GM21526 (cell line): Measurements from ENCODE around the gene TAOK1.

ENCODE experiments used
- ATAC-seq: cut with Tn5 transposase; IDR thresholded peaks from one replicate; pipeline ENCODE4 v1.9.1; 2021; ENCODE audit warnings: moderate library complexity; ENCODE audit not compliant: unreplicated experiment, low FRiP score

The TAOK1 gene

GRCh38 chr17:29376667-29377270 is 13.4 kb upstream of the TAOK1 start:
- no peak for ATAC-seq

DNA sequence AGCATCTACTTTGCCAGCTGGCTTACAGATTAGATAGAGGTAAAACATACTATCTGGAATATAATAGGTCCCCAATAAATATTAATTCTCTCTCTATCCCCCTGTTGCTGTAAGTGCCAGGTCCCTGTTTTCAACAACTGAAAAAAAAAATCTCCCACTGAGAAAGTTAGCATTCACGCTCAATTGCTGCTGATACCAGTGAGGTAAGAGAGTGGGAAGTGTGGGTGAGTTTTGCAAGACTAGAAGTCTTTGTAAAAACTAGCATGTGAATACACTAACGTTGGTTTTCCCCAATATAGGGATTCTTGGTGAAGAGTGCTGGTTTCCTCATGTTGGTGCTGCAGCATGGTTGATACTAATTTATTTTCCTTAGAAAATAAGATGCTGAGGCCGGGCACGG is 11.7 kb upstream of the TAOK1 start:
- ATAC-seq, result no peak

DNA sequence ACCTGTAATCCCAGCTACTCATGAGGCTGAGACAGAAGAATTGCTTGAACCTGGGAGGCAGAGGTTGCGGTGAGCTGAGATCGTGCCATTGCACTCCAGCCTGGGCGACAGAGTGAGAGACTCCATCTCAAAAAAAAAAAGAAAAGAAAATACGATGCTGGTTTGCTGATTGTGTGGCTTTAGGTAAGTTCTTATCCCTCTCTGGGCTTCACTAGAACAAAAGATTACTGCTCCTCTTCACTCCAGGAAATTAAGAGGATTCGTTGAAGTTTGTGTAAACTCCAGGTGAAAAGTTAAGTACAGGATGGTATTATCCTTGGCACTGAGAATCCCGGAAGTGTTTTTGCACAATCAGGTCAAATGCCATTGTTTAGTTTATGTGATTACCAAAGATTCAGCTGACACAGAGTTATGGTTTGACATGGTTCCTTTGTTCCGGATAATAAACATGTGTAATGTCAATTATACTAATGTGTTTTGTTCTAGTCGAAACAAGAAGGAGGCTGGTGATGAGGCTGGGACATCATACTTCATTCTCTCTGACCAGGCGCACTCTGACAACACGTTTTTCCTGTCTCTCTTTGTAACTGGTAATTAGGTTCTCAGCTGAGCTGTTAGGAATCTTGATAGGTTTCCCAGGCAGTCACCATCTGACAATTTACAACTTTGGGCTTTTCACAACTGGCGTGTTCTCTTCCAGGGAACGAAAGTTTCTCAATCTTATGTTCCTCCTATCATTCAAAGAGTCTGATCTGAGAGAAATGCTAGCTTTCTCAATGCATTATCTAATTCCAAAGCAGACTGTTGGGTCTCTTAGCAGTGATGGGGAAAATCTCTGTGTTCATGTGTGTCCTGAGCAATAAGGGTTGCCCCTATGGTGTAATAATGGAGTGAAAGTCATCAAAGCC is 10.8 kb upstream of the TAOK1 start:
- no peak for ATAC-seq

- ATAC-seq, result no peak
These were observed 6.5 kb upstream of the TAOK1 start for GRCh38 chr17:29383686-29384085.

DNA sequence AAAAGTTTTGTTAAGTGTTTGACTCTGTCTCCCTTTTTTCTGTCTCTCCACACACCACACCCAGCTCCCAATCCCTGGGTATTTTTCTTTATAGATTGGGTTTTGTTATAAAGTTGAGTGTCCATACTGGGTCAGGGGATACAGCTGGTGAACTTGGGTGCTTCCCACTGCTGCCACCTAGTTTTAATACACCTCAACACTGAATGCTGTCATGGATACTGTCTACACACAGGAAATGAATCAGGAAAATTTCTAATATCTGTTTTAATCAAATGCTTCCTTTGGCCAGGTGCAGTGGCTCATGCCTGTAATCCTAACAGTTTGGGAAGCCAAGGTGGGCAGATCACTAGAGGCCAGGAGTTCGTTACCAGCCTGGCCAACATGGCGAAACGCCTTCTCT is 5.3 kb upstream of the TAOK1 start:
- ATAC-seq, result no peak

- no peak for ATAC-seq
These were observed 3.4 kb upstream of the TAOK1 start for GRCh38 chr17:29386760-29387159.

DNA sequence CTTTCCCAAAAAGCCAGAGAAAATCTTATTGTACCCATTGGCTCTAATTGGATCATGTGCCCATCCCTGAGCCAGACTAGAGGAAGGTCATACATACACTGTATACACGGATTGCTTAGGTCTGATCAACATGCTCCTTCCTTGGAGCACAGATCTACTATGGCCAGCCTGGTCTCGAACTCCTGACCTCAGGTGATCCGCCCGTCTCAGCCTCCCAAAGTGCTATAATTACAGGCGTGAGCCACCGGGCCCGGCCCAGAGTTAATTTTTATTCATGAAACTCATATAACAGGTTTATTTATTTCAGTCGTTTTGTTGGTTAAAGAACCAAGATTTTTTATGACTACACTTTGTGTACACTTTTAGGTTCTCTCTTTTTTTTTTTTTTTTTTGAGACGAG is 1.2 kb upstream of the TAOK1 start:
- ATAC-seq, result no peak

GRCh38 chr17:29390851-29391631 is 878 bp downstream of the TAOK1 start:
- peak; percentile 9 for ATAC-seq

- ATAC-seq, result no peak
These were observed 3.3 kb downstream of the TAOK1 start for GRCh38 chr17:29393436-29393835.

DNA sequence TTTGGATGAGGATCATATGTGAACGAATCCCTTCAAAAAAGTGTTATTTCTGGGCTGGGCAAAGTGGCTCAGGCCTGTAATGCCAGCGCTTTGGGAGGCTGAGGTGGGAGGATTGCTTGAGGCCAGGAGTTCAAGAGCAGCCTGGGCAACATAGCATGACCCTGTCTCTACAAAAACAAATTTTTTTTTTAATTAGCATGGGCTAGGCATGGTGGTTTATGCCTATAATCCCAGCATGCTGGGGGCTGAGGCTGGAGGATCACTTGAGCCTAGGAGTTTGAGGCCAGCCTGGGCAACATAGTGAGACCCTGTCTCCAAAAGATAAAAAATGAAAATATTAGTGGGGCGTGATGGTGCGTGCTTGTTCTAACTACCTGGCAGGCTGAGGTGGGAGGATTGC is 4.6 kb downstream of the TAOK1 start:
- no peak for ATAC-seq

DNA sequence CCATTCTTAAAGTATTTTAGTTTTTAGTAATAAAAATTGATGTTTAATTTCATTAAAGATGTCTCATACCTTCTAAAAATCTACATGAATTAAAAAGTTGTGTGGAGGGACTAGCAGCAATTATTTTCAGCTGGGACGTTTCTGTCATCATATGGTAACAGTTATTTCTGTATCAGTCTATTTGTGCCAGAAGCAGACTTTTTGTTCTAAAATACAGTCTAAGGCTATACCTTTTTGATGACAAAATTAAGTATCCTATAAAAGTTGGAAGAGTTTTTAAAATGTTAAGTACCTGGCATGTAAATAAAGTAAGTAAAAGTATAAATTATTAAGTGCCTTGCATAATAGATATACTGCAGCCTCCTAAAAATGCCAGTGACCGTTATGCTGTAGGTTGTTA is 5.9 kb downstream of the TAOK1 start:
- ATAC-seq, result no peak

DNA sequence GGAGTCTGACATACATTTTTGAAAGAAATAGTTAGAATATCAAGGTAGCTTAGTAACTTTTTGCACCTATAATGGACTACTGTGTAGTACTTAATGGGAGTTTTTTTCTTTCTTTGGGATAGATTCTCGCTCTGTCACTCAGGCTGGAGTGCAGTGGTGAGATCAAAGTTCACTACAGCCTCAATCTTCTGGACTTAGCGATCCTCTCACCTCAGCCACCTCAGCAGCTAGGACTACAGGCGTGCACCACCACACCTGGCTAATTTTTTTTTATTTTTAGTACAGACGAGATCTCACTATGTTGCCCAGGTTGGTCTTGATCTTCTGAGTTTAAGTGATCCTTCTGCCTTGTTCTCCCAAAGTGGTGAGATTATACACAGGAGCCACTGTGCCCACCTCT is 9.5 kb downstream of the TAOK1 start:
- ATAC-seq, result no peak

- ATAC-seq, result no peak
These were observed 10.7 kb downstream of the TAOK1 start for GRCh38 chr17:29400818-29401217.

GRCh38 chr17:29401258-29401657 is 11.1 kb downstream of the TAOK1 start:
- no peak for ATAC-seq

- no peak for ATAC-seq
These were observed 17.7 kb downstream of the TAOK1 start for GRCh38 chr17:29407856-29408255.

DNA sequence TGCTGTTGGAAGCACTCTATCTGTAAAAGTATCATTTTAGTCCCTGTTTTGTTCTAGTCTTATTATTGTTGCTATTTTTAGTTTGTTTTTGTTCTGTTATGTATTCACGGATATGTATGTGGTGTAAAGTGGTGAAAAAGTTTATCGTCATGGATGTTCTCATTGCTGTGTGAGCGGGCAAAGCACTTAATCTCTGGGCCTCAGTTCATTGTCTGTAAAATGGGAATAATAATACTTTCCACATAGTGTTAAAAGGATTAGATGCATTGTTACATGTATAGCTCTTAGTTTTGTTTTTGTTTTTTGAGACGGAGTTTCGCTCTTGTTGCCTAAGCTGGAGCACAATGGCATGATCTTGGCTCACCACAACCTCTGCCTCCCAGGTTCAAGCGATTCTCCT is 19.8 kb downstream of the TAOK1 start:
- ATAC-seq, result no peak

DNA sequence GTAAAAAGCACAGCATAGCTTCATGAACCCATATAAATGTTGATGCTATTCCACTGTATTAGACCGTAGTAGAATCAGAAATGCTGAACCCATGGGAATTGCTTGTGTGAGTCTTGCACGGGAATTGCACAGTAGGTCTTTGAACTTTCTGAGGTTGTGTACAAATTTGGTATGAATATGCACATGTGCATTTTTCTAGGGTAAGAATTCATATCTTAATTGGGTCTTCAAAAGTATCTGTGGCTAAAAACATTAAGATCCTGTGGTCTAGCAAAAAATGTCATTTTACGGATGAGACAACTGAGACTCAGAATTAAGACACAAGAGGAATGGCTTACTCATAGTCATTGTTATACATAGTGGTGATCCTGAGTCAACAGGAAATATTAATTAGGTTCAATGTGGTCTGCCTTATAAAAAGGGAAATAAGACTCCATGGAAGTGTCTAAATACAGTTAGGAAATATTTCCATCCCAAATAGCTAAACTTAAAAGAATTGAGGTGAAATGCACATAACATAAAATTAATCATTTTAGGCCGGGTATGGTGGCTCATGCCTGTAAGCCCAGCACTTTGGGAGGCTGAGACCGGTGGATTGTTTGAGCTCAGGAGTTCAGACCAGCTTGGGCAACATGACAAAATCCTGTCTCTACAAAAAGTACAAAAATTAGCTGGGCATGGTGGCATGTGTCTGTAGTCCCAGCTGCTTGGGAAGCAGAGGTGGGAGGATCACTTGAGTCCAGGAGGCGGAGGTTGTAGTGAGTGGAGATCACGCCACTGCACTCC is 22.8 kb downstream of the TAOK1 start:
- ATAC-seq, result no peak

- ATAC-seq, result no peak
These were observed 30.0 kb downstream of the TAOK1 start for GRCh38 chr17:29420128-29420527.

DNA sequence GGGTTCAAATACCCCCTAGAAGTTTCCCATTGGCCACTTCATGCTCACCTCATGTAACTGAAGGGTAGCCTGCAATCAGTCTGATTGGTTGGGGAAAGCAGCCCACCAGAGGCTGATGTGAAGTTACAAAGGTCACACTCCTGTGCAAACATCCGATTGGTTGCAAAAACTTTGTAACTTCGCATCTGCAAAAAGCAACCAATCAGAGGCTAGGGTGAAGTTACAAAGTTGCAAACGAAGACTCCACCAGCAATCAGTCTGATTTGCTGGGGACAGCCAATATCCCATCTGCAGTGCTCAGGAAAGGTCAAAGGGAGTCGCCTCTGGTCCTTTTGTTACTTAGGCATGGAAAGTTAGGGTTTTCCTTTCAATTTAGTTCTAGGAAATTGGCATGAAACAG is 40.1 kb downstream of the TAOK1 start:
- no peak for ATAC-seq

- ATAC-seq, result no peak
These were observed 43.4 kb downstream of the TAOK1 start for GRCh38 chr17:29433541-29433940.

DNA sequence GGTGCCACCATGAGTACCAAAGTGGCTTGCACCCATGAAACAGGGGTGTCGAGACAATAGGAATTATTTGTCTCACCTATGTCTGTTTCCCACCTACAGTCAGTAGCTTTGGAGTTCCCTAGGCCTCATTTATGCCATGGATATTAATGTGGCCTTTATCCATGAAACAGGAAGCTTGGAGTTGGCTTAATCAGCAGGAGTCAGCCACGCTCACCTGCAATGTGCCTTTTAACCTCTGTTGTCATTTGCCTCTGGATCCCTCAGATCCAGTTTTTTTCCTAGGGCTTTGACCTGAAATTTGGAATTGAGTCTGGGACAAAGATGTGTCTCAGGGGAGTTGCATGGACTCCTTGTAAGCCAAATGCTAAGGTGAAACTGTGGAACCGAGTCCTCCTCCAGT is 44.4 kb downstream of the TAOK1 start:
- ATAC-seq, result no peak
